Measurements from ENCODE around the gene BRF1. TPM values are rescaled to one million over a fixed set of nuclear protein-coding genes. Genes with fewer than 3 reads are reported as not detected.

Gene BRF1
- total and polyA plus RNA-seq, 2 donors (not counting 1 experiment from before 2014, with no cell fraction given): 7.4 to 33.4 TPM

DNA sequence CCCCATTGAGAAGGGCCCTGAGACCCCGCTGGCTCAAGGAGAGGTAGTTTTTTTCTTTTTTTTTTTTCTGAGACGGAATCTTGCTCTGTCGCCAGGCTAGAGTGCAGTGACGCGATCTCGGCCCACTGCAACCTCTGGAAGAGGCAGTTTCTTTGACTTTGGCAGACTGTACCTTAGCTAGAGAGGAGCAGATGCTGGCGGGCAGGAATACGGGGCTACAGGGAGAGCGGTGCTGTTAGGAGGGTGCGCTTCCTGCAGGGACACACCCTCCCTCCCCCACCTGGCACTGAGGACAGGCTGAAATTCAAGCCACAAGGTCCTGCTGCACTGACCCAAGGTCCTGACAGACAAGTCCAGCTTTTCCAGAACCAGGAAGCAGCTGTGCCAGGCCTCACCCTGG is 87.4 kb downstream of the BRF1 start:
- Histone ChIP-seq H2AFZ (ENCODE audit: low read length) (no peak overlapping the region), H3K36me3 (ENCODE audit: control insufficient read depth, insufficient read depth, low read length) (peaks cover 8% of the 10 kb centered on the region), H3K9me3 (ENCODE audit: control insufficient read depth, insufficient read depth, low read depth, low read length) (no peaks in the 10 kb centered on the region), H3K9ac (ENCODE audit: insufficient read depth, low read length) (no peak overlapping the region), H4K20me1 (ENCODE audit: control insufficient read depth, extremely low read depth, insufficient read depth, low read length) (no peaks in the 10 kb centered on the region), H3K4me2 (ENCODE audit: extremely low read depth, insufficient read depth, low read length) (no peak overlapping the region), H3K27me3 (ENCODE audit: control insufficient read depth, insufficient read depth, low read length) (no peaks in the 10 kb centered on the region), H3K4me3 (replicated peaks in 1 of 4; ENCODE audit: control extremely low read depth in 1 of 4, insufficient read depth in 1 of 4, low read depth in 3 of 4, low read length in 4 of 4) (no peak overlapping the region), H3K4me1 (ENCODE audit: control insufficient read depth, extremely low read depth, insufficient read depth, low read length) (no peaks in the 10 kb centered on the region), H3K79me2 (ENCODE audit: control insufficient read depth, insufficient read depth, low read length) (no peaks in the 10 kb centered on the region), H3K27ac (ENCODE audit: insufficient read depth, low read length) (no peak overlapping the region)
- TF ChIP-seq, protein P1, sequence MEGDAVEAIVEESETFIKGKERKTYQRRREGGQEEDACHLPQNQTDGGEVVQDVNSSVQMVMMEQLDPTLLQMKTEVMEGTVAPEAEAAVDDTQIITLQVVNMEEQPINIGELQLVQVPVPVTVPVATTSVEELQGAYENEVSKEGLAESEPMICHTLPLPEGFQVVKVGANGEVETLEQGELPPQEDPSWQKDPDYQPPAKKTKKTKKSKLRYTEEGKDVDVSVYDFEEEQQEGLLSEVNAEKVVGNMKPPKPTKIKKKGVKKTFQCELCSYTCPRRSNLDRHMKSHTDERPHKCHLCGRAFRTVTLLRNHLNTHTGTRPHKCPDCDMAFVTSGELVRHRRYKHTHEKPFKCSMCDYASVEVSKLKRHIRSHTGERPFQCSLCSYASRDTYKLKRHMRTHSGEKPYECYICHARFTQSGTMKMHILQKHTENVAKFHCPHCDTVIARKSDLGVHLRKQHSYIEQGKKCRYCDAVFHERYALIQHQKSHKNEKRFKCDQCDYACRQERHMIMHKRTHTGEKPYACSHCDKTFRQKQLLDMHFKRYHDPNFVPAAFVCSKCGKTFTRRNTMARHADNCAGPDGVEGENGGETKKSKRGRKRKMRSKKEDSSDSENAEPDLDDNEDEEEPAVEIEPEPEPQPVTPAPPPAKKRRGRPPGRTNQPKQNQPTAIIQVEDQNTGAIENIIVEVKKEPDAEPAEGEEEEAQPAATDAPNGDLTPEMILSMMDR (conservative IDR thresholded peaks at IDR 0.05 in 1 of 2, IDR thresholded peaks at IDR 0.05 in 1 of 2; ENCODE audit: low read depth in 1 of 2, low read length in 2 of 2): no peak
- TF ChIP-seq EZH2 (IDR thresholded peaks at IDR 0.05; ENCODE audit: low read length, missing control alignments): no peak
- DNase-seq (ENCODE audit: low read depth in 2 of 2): no peak

DNA sequence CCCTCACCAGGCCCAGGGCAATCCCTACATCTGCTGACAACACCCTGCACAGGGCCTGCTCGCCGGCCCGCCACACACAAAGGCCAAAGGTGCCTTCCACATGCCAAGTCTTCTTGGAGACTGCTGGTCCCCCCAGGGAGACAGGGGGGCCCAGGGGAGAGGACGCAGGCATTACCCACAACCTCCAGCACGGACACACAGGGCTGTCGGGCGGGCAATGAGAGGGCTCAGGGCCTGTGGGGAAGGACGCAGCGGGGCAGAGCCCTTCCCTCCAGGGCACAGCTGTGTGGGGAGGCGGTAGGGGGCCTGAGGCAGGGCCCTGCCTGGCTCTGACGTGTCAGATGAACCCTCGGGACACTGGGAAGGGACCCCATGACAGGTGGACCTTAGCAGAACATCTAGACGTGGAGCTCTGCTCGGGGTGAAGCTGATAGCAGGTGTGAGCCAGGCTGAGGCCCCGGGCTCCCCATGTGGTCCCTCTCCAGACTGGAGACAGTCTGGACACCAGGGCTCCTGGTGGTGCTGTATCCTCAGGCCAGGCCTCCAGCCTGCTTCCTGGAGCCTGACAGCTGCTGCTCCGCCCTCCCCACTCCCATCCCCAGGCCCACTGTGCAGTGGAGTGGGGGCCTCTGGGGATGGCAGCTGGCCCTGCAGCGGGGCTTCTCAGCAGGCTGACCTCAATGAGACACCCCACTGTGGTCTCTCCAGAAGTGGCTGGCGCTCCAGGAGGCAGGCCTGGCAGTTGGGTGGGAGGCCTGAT is 88.1 kb downstream of the BRF1 start:
- Histone ChIP-seq H3K27ac (ENCODE audit: insufficient read depth, low read length) (no peak overlapping the region), H3K4me1 (ENCODE audit: control insufficient read depth, extremely low read depth, insufficient read depth, low read length) (no peaks in the 10 kb centered on the region), H3K4me2 (ENCODE audit: extremely low read depth, insufficient read depth, low read length) (no peak overlapping the region), H3K9ac (ENCODE audit: insufficient read depth, low read length) (no peak overlapping the region), H4K20me1 (ENCODE audit: control insufficient read depth, extremely low read depth, insufficient read depth, low read length) (no peaks in the 10 kb centered on the region), H3K79me2 (ENCODE audit: control insufficient read depth, insufficient read depth, low read length) (no peaks in the 10 kb centered on the region), H3K27me3 (ENCODE audit: control insufficient read depth, insufficient read depth, low read length) (no peaks in the 10 kb centered on the region), H2AFZ (ENCODE audit: low read length) (no peak overlapping the region), H3K36me3 (ENCODE audit: control insufficient read depth, insufficient read depth, low read length) (peaks cover 8% of the 10 kb centered on the region), H3K9me3 (ENCODE audit: control insufficient read depth, insufficient read depth, low read depth, low read length) (no peaks in the 10 kb centered on the region), H3K4me3 (replicated peaks in 1 of 4; ENCODE audit: control extremely low read depth in 1 of 4, insufficient read depth in 1 of 4, low read depth in 3 of 4, low read length in 4 of 4) (no peak overlapping the region)
- no peak for DNase-seq (ENCODE audit: low read depth in 2 of 2)
- TF ChIP-seq, protein P1 (conservative IDR thresholded peaks at IDR 0.05 in 1 of 2, IDR thresholded peaks at IDR 0.05 in 1 of 2; ENCODE audit: low read depth in 1 of 2, low read length in 2 of 2): no peak
- TF ChIP-seq EZH2 (IDR thresholded peaks at IDR 0.05; ENCODE audit: low read length, missing control alignments): no peak

DNA sequence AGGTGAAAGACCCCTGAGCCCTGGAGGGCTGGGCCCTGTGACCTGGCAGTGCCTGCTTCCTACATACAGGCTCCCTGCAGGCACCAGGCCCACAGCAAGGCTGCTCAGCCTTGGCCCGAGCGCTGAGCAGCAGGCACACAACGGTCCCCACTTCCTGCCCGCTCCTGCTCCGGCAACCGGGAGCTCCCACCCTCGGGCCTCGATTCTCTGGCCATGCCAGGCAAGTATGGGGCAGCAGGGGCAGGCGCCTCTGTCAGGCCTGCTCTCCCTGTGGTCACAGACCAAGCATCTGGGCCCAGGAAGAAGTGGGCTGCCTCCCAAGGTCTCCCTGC is 89.1 kb downstream of the BRF1 start:
- no peak for TF ChIP-seq EZH2 (IDR thresholded peaks at IDR 0.05; ENCODE audit: low read length, missing control alignments)
- TF ChIP-seq, protein P1 (conservative IDR thresholded peaks at IDR 0.05 in 1 of 2, IDR thresholded peaks at IDR 0.05 in 1 of 2; ENCODE audit: low read depth in 1 of 2, low read length in 2 of 2): no peak
- H3K79me2 ChIP-seq (ENCODE audit: control insufficient read depth, insufficient read depth, low read length): no peaks in the 10 kb centered on the region
- H3K36me3 ChIP-seq (ENCODE audit: control insufficient read depth, insufficient read depth, low read length): peaks cover 3% of the 10 kb centered on the region
- H2AFZ ChIP-seq (ENCODE audit: low read length): no peak overlapping the region
- no peak overlapping the region for H3K4me2 ChIP-seq (ENCODE audit: extremely low read depth, insufficient read depth, low read length)
- H3K9me3 ChIP-seq (ENCODE audit: control insufficient read depth, insufficient read depth, low read depth, low read length): no peaks in the 10 kb centered on the region
- DNase-seq (ENCODE audit: low read depth in 2 of 2): no peak
- H3K9ac ChIP-seq (ENCODE audit: insufficient read depth, low read length): no peak overlapping the region
- no peaks in the 10 kb centered on the region for H4K20me1 ChIP-seq (ENCODE audit: control insufficient read depth, extremely low read depth, insufficient read depth, low read length)
- H3K27me3 ChIP-seq (ENCODE audit: control insufficient read depth, insufficient read depth, low read length): no peaks in the 10 kb centered on the region
- no peak overlapping the region for H3K4me3 ChIP-seq (replicated peaks in 1 of 4; ENCODE audit: control extremely low read depth in 1 of 4, insufficient read depth in 1 of 4, low read depth in 3 of 4, low read length in 4 of 4)
- no peak overlapping the region for H3K27ac ChIP-seq (ENCODE audit: insufficient read depth, low read length)
- H3K4me1 ChIP-seq (ENCODE audit: control insufficient read depth, extremely low read depth, insufficient read depth, low read length): no peaks in the 10 kb centered on the region

Data from fibroblast of lung (primary cell).